Tibial nerve (tissue), 4 donors: Measurements from ENCODE around the gene ATF4.

Experiments
- CTCF ChIP-seq, 5 experiments: fragments of 200-600 bp in 3 of 5; fragments of 450-650 bp in 2 of 5; sonication (generic) in 3 of 5; IDR thresholded peaks; one replicate each; pipeline ENCODE4 v1.5.1; 2016 to 2019; ENCODE audit warnings: antibody characterized with exemption in 5 of 5, mild to moderate bottlenecking in 3 of 5, moderate library complexity in 2 of 5
- EP300 ChIP-seq, 2 donors: sonication (generic); formaldehyde crosslinking; IDR thresholded peaks; one replicate each; pipeline ENCODE4 v1.6.1; 2017; ENCODE audit warnings: antibody characterized with exemption in 2 of 2, mild to moderate bottlenecking in 1 of 2
- POLR2A ChIP-seq, 2 donors: fragments of 450-650 bp; IDR thresholded peaks; one replicate each; pipeline ENCODE4 v1.6.1; 2017; ENCODE audit warnings: antibody characterized with exemption in 2 of 2, mild to moderate bottlenecking in 2 of 2, moderate library complexity in 2 of 2

DNA sequence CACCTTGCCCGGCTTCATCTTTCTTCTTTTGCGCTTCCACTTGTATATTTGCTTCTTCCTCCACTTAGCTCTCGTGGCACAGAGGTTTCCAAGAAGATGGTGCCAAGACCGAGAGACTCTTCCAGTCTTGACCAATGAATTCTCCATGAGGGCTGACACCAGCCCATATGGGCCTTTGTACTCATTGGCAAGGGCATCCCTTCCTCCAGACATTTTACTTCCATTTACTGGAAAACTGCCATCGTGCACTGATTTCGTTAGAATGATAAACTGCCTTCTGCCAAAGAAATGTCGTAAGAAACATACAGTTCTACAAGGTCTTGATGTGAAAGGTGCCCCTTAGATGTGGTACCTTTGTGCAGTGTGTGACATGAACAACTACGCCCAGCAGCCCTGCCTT, 22.9 kb upstream of the ATF4 start:
- TF ChIP-seq EP300 (IDR thresholded peaks at IDR 0.05), result no peak
- TF ChIP-seq POLR2A (IDR thresholded peaks at IDR 0.05), result no peak
- no peak for TF ChIP-seq CTCF (IDR thresholded peaks at IDR 0.05)
